Activated CD8-positive, alpha-beta memory T cell treated with anti-CD3 and anti-CD28 coated beads for 24 hours (primary cell): ENCODE measurements around the gene TACC2.
A peak's percentile ranks its signal among the peaks of the same experiment; 100 is the strongest.

Experiments used
- DNase-seq: peaks from one replicate; pipeline ENCODE4 v3.0.0-alpha.2; 2020

Gene TACC2

GRCh38 chr10:122286867-122287266 is 297.9 kb downstream of the TACC2 start:
- no peak for DNase-seq

- DNase-seq = no peak
These were observed 298.6 kb downstream of the TACC2 start for GRCh38 chr10:122287570-122287969.

GRCh38 chr10:122288262-122288661 is 299.3 kb downstream of the TACC2 start:
- DNase-seq = no peak

- no peak for DNase-seq
These were observed 300.0 kb downstream of the TACC2 start for GRCh38 chr10:122288917-122289316.

- DNase-seq = no peak
These were observed 301.4 kb downstream of the TACC2 start for GRCh38 chr10:122290334-122290733.

GRCh38 chr10:122290833-122291532 is 302.0 kb downstream of the TACC2 start:
- no peak for DNase-seq

- no peak for DNase-seq
These were observed 302.8 kb downstream of the TACC2 start for GRCh38 chr10:122291739-122292138.

- no peak for DNase-seq
These were observed 303.4 kb downstream of the TACC2 start for GRCh38 chr10:122292376-122292775.

GRCh38 chr10:122293156-122293960 is 304.4 kb downstream of the TACC2 start:
- DNase-seq = no peak

GRCh38 chr10:122293961-122294380 is 305.0 kb downstream of the TACC2 start:
- DNase-seq = no peak

GRCh38 chr10:122294511-122295450 is 305.8 kb downstream of the TACC2 start:
- peak; percentile 47 for DNase-seq

- no peak for DNase-seq
These were observed 306.5 kb downstream of the TACC2 start for GRCh38 chr10:122295451-122295809.

GRCh38 chr10:122296363-122297120 is 307.6 kb downstream of the TACC2 start:
- DNase-seq = peak; percentile 11

GRCh38 chr10:122297583-122297982 is 308.6 kb downstream of the TACC2 start:
- no peak for DNase-seq

- DNase-seq = no peak
These were observed 309.2 kb downstream of the TACC2 start for GRCh38 chr10:122298206-122298597.

- DNase-seq = peak; percentile 83
These were observed 309.8 kb downstream of the TACC2 start for GRCh38 chr10:122298598-122299301.

GRCh38 chr10:122299423-122300075 is 310.6 kb downstream of the TACC2 start:
- no peak for DNase-seq

GRCh38 chr10:122301055-122301810 is 312.3 kb downstream of the TACC2 start:
- no peak for DNase-seq

- DNase-seq = no peak
These were observed 312.8 kb downstream of the TACC2 start for GRCh38 chr10:122301811-122302115.

GRCh38 chr10:122302315-122302714 is 313.4 kb downstream of the TACC2 start:
- no peak for DNase-seq
